Measurements from ENCODE around the gene EVA1B. TPM values are rescaled to one million over a fixed set of nuclear protein-coding genes. Genes with fewer than 3 reads are reported as not detected.

Gene EVA1B
- total and polyA plus RNA-seq, 2 experiments from 2014 or later: 68.7 to 82.2 TPM

DNA sequence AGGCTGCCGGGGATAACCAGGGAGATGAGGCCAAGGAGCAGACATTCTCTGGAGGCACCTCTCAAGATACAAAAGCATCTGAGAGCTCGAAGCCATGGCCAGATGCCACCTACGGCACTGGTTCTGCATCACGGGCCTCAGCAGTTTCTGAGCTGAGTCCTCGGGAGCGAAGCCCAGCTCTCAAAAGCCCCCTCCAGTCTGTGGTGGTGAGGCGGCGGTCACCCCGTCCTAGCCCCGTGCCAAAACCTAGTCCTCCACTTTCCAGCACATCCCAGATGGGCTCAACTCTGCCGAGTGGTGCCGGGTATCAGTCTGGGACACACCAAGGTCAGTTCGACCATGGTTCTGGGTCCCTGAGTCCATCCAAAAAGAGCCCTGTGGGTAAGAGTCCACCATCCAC, 36.6 kb downstream of the EVA1B start:
- no peak for DNase-seq (ENCODE audit: low spot score)
- no peaks in the 10 kb centered on the region for H3K4me1 ChIP-seq (ENCODE audit: insufficient read depth)
- H3K9me3 ChIP-seq (ENCODE audit: low read depth): no peaks in the 10 kb centered on the region
- H3K36me3 ChIP-seq (replicated peaks; ENCODE audit: insufficient read depth, low read depth): no peaks in the 10 kb centered on the region
- H2AFZ ChIP-seq: no peak overlapping the region
- WGBS (ENCODE audit: low lambda C conversion rate, missing lambda C conversion rate): 98% methylated on average over 13 of the region's 13 CpGs
- H3K4me3 ChIP-seq: no peak overlapping the region
- H3K9me2 ChIP-seq (replicated peaks; ENCODE audit: insufficient read depth): no peaks in the 10 kb centered on the region
- H3K79me2 ChIP-seq: peaks cover 48% of the 10 kb centered on the region
- H4K20me1 ChIP-seq (ENCODE audit: insufficient read depth, poor library complexity, severe bottlenecking): peaks cover 7% of the 10 kb centered on the region
- no peaks in the 10 kb centered on the region for H3K27me3 ChIP-seq
- TF ChIP-seq EZH2phosphoT487 (IDR thresholded peaks at IDR 0.05; ENCODE audit: low read depth, severe bottlenecking, unreplicated experiment): no peak
- no peak for TF ChIP-seq EZH2 (IDR thresholded peaks at IDR 0.05; ENCODE audit: borderline replicate concordance)
- TF ChIP-seq CTCF (IDR thresholded peaks at IDR 0.05; ENCODE audit: poor library complexity): no peak
- H3K4me2 ChIP-seq: no peak overlapping the region
- no peak overlapping the region for H3K27ac ChIP-seq

DNA sequence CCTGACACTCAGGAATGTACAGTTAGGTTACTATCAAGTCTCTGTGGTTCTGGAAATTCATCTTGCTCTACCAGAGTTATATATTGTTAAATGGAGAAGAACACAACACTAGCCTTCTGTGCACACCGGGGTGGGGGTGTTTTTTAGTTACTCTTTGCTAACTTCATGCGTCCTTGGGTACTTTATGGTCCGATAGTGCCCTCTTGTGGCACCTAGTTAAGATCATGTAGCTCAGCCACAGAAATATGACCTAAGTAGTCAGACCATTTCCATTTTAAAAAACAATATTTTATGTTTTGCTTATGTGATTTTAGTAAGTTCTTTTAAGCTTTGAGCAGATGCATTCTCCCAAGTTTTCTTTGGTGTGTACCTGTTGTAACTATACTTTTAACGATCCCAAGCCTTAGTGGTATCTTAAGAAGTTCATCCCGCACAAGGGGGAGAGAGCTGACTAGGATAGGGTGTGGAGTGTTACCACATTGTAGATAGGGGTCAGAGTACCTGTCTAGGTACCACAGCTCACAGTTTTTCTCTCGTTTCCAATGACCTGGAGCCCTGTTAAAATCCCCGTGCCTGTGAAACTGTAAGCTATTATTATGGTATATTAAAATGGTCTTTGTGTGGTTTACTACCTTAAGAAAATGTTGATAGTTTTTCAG, 37.9 kb downstream of the EVA1B start:
- 57% methylated on average over 7 of the region's 7 CpGs for WGBS (ENCODE audit: low lambda C conversion rate, missing lambda C conversion rate)
- Histone ChIP-seq H3K27ac (no peak overlapping the region), H3K4me3 (no peak overlapping the region), H3K4me1 (ENCODE audit: insufficient read depth) (no peaks in the 10 kb centered on the region), H2AFZ (no peak overlapping the region), H3K9me2 (replicated peaks; ENCODE audit: insufficient read depth) (no peaks in the 10 kb centered on the region), H3K36me3 (replicated peaks; ENCODE audit: insufficient read depth, low read depth) (no peaks in the 10 kb centered on the region), H3K27me3 (no peaks in the 10 kb centered on the region), H3K4me2 (no peak overlapping the region), H3K79me2 (peaks cover 53% of the 10 kb centered on the region), H3K9me3 (ENCODE audit: low read depth) (no peaks in the 10 kb centered on the region), H4K20me1 (ENCODE audit: insufficient read depth, poor library complexity, severe bottlenecking) (peaks cover 7% of the 10 kb centered on the region)
- peak; percentile 90 for DNase-seq (ENCODE audit: low spot score)
- TF ChIP-seq CTCF (IDR thresholded peaks at IDR 0.05; ENCODE audit: poor library complexity): peak; percentile 76
- no peak for TF ChIP-seq EZH2 (IDR thresholded peaks at IDR 0.05; ENCODE audit: borderline replicate concordance)

GRCh38 chr1:36284517-36284916, 38.9 kb downstream of the EVA1B start:
- 92% methylated on average over 1 of the region's 1 CpG for WGBS (ENCODE audit: low lambda C conversion rate, missing lambda C conversion rate)
- no peak for DNase-seq (ENCODE audit: low spot score)
- no peak for TF ChIP-seq EZH2phosphoT487 (IDR thresholded peaks at IDR 0.05; ENCODE audit: low read depth, severe bottlenecking, unreplicated experiment)
- no peak overlapping the region for H3K4me3 ChIP-seq
- no peaks in the 10 kb centered on the region for H3K36me3 ChIP-seq (replicated peaks; ENCODE audit: insufficient read depth, low read depth)
- H3K4me1 ChIP-seq (ENCODE audit: insufficient read depth): no peaks in the 10 kb centered on the region
- no peak overlapping the region for H3K4me2 ChIP-seq
- no peak overlapping the region for H2AFZ ChIP-seq
- no peaks in the 10 kb centered on the region for H3K9me2 ChIP-seq (replicated peaks; ENCODE audit: insufficient read depth)
- H3K9me3 ChIP-seq (ENCODE audit: low read depth): no peaks in the 10 kb centered on the region
- no peaks in the 10 kb centered on the region for H3K27me3 ChIP-seq
- H3K27ac ChIP-seq: no peak overlapping the region
- H3K79me2 ChIP-seq: peaks cover 62% of the 10 kb centered on the region
- H4K20me1 ChIP-seq (ENCODE audit: insufficient read depth, poor library complexity, severe bottlenecking): peaks cover 7% of the 10 kb centered on the region

DNA sequence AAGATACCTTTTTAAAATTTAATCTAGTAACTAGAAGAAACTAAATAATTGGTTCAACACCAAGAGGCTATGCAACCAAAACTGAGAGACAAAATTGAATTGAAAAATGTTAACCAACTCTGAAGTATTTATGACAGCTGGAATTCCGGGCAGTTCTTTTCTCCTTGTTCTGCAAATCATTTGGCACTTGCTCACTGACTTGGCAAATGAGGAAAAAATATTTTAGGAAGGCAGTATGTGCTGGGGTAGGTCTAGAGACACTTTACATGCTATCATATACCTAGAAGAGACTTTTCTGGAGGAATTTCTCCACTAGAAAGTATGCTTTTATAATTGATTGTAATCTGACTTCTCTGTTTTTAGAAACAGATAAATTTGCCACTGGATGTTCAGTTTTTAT, 39.4 kb downstream of the EVA1B start:
- no peak for TF ChIP-seq EZH2 (IDR thresholded peaks at IDR 0.05; ENCODE audit: borderline replicate concordance)
- no peak for TF ChIP-seq EZH2phosphoT487 (IDR thresholded peaks at IDR 0.05; ENCODE audit: low read depth, severe bottlenecking, unreplicated experiment)
- TF ChIP-seq CTCF (IDR thresholded peaks at IDR 0.05; ENCODE audit: poor library complexity): no peak
- no peaks in the 10 kb centered on the region for H3K36me3 ChIP-seq (replicated peaks; ENCODE audit: insufficient read depth, low read depth)
- no peak overlapping the region for H3K4me2 ChIP-seq
- no peaks in the 10 kb centered on the region for H3K9me3 ChIP-seq (ENCODE audit: low read depth)
- H2AFZ ChIP-seq: no peak overlapping the region
- no peak for DNase-seq (ENCODE audit: low spot score)
- H3K9me2 ChIP-seq (replicated peaks; ENCODE audit: insufficient read depth): no peaks in the 10 kb centered on the region
- H3K4me3 ChIP-seq: no peak overlapping the region
- no peak overlapping the region for H3K27ac ChIP-seq
- peaks cover 7% of the 10 kb centered on the region for H4K20me1 ChIP-seq (ENCODE audit: insufficient read depth, poor library complexity, severe bottlenecking)
- 86% methylated on average over 1 of the region's 1 CpG for WGBS (ENCODE audit: low lambda C conversion rate, missing lambda C conversion rate)
- H3K4me1 ChIP-seq (ENCODE audit: insufficient read depth): no peaks in the 10 kb centered on the region
- H3K27me3 ChIP-seq: no peaks in the 10 kb centered on the region
- H3K79me2 ChIP-seq: peaks cover 62% of the 10 kb centered on the region

Measured in hepatocyte (in vitro differentiated cells).